HepG2 (cell line): Measurements from ENCODE around the gene C2orf81. TPM values are rescaled to one million over a fixed set of nuclear protein-coding genes. Genes with fewer than 3 reads are reported as not detected.

ENCODE experiments used
- AKAP8 ChIP-seq: sonication (generic); formaldehyde crosslinking; IDR thresholded peaks from 2 replicates; pipeline ENCODE4 v1.5.1; 2020; ENCODE audit warnings: mild to moderate bottlenecking, missing genetic modification reagents
- ATM ChIP-seq: fragments of 450-650 bp; IDR thresholded peaks from 2 replicates; pipeline ENCODE4 v1.7.1; 2017; ENCODE audit warnings: mild to moderate bottlenecking, borderline replicate concordance
- DR1 ChIP-seq: sonication (generic); formaldehyde crosslinking; IDR thresholded peaks from 2 replicates; pipeline ENCODE4 v1.8.0; 2021; ENCODE audit warnings: mild to moderate bottlenecking, missing genetic modification reagents, inconsistent platforms
- KLF13 ChIP-seq: sonication (generic); formaldehyde crosslinking; IDR thresholded peaks from 2 replicates; pipeline ENCODE4 v1.4.0; 2020; ENCODE audit warnings: mild to moderate bottlenecking, missing genetic modification reagents
- MED8 ChIP-seq: sonication (generic); formaldehyde crosslinking; IDR thresholded peaks from 2 replicates; pipeline ENCODE4 v1.8.1; 2023; ENCODE audit warnings: mild to moderate bottlenecking, missing genetic modification reagents; ENCODE audit not compliant: insufficient replicate concordance
- NR2F2 ChIP-seq: IDR thresholded peaks from 2 replicates; pipeline ENCODE4 v1.6.1; 2012; ENCODE audit warnings: low read depth, inconsistent platforms, borderline replicate concordance
- RXRB ChIP-seq: IDR thresholded peaks from 2 replicates; pipeline ENCODE4 v1.6.1; 2016; ENCODE audit warnings: borderline replicate concordance, missing genetic modification reagents, missing compliant biosample characterization
- SMARCE1 ChIP-seq: fragments of 450-650 bp; IDR thresholded peaks from 2 replicates; pipeline ENCODE4 v1.6.1; 2017; ENCODE audit warnings: borderline replicate concordance
- ZNF24 ChIP-seq: fragments of 450-650 bp; IDR thresholded peaks from 2 replicates; pipeline ENCODE4 v1.6.1; 2017; ENCODE audit warnings: antibody characterized with exemption, mild to moderate bottlenecking
- ZNF264 ChIP-seq: sonication (generic); formaldehyde crosslinking; IDR thresholded peaks from 2 replicates; pipeline ENCODE4 v1.4.0; 2020; ENCODE audit warnings: missing genetic modification reagents
- ZNF646 ChIP-seq: sonication (generic); formaldehyde crosslinking; IDR thresholded peaks from 2 replicates; pipeline ENCODE4 v1.9.0; 2021; ENCODE audit warnings: mild to moderate bottlenecking, missing genetic modification reagents
- ZSCAN9 ChIP-seq: IDR thresholded peaks from 2 replicates; pipeline ENCODE4 v1.6.1; 2016; ENCODE audit warnings: borderline replicate concordance
- polyA plus RNA-seq, 8 experiments: library from polyadenylated mRNA; depleted of rRNA in 3 of 8; stranded (reverse) in 7 of 8; unstranded in 1 of 8; fragments of >200 nt; fragmentation: Illumina TruSeq in 4 of 8; extraction: Trizol in 4 of 8; gene quantifications; 2 replicates each; pipeline versions ENCODE4 v1.2.1 to v1.2.3, GENCODE V29; 2011 to 2016; ENCODE audit warnings: low read depth in 4 of 8, missing spikeins in 1 of 8, mixed read lengths in 1 of 8; ENCODE audit not compliant: insufficient read depth in 1 of 8
- total RNA-seq, 5 experiments: library from RNA; depleted of rRNA; stranded (reverse); fragments of >200 nt; fragmentation: Illumina TruSeq; extraction: Trizol; gene quantifications; 2 replicates each; pipeline ENCODE4 v1.2.3, GENCODE V29; 2016; ENCODE audit warnings: low read depth in 1 of 5
- TF ChIP-seq, protein P1 (sequence below), 2 experiments: sonication (generic) in 1 of 2; formaldehyde crosslinking in 1 of 2; IDR thresholded peaks; 2 replicates each; pipeline versions ENCODE4 v1.6.1 to v1.9.0; 2014 to 2022; ENCODE audit warnings: antibody characterized with exemption in 1 of 2, borderline replicate concordance in 1 of 2, inconsistent platforms in 1 of 2, low read depth in 1 of 2, missing genetic modification reagents in 1 of 2

Gene C2orf81
- total and polyA plus RNA-seq, 2 of the 13 experiments (the other 11 are each of a cell fraction or from before 2014, with no cell fraction given), result 0.15 to 0.17 TPM

GRCh38 chr2:74461187-74462053 is 40.0 kb upstream of the C2orf81 start (continued):
- TF ChIP-seq, protein P1, sequence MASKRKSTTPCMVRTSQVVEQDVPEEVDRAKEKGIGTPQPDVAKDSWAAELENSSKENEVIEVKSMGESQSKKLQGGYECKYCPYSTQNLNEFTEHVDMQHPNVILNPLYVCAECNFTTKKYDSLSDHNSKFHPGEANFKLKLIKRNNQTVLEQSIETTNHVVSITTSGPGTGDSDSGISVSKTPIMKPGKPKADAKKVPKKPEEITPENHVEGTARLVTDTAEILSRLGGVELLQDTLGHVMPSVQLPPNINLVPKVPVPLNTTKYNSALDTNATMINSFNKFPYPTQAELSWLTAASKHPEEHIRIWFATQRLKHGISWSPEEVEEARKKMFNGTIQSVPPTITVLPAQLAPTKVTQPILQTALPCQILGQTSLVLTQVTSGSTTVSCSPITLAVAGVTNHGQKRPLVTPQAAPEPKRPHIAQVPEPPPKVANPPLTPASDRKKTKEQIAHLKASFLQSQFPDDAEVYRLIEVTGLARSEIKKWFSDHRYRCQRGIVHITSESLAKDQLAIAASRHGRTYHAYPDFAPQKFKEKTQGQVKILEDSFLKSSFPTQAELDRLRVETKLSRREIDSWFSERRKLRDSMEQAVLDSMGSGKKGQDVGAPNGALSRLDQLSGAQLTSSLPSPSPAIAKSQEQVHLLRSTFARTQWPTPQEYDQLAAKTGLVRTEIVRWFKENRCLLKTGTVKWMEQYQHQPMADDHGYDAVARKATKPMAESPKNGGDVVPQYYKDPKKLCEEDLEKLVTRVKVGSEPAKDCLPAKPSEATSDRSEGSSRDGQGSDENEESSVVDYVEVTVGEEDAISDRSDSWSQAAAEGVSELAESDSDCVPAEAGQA (IDR thresholded peaks at IDR 0.05; ENCODE audit: low read depth), result no peak
- TF ChIP-seq, protein P1 (CRISPR knock-in tag; IDR thresholded peaks at IDR 0.05; ENCODE audit: borderline replicate concordance), result no peak
- TF ChIP-seq ZNF264 (CRISPR knock-in tag) (no peak), RXRB (CRISPR knock-in tag) (no peak), AKAP8 (no peak), MED8 (no peak), NR2F2 (no peak), ZNF24 (no peak), ATM (no peak), SMARCE1 (no peak), KLF13 (CRISPR knock-in tag) (no peak), DR1 (no peak), ZSCAN9 (CRISPR knock-in tag) (no peak), ZNF646 (CRISPR knock-in tag) (no peak)
